GM12865 (cell line): Measurements from ENCODE around the gene C11orf91.
"Not testable (repeated sequence)": the region's sequence is repeated elsewhere in the genome, so short reads cannot be mapped to it uniquely, and the experiment has no call there.

ENCODE experiments used
- DNase-seq: peaks from one replicate; pipeline ENCODE4 v3.0.0; 2010; ENCODE audit warnings: low read depth
- H3K4me3 ChIP-seq: 2 replicates; pipeline ENCODE4 v1.5.1; 2011; ENCODE audit warnings: mild to moderate bottlenecking, low read depth, low read length, control low read depth
- TF ChIP-seq, protein P1 (sequence below): IDR thresholded peaks from 2 replicates; pipeline ENCODE4 v1.5.1; 2011; ENCODE audit warnings: low read length, control low read depth, low read depth, inconsistent platforms; ENCODE audit not compliant: insufficient read depth; ENCODE audit errors: missing control alignments

C11orf91 gene

DNA sequence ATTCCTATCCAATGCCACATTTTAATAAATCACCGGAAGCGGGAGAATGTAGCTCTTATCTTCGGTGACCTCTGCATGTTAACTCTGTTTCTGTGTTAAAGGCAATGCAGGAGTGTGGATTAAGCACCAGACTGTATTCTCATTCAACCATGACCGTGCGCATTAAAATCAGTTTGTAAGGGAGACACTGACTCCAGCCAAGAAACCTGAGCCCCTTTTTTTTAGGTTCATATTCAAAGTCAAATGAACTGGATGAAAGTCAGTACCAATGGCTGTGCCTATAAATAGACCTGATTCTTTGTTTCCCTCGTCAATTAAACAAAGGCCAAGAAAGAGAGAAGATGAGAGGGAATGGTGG lies 32.2 kb downstream of the C11orf91 start:
- DNase-seq = no peak
- no peak overlapping the region for H3K4me3 ChIP-seq
- TF ChIP-seq, protein P1, sequence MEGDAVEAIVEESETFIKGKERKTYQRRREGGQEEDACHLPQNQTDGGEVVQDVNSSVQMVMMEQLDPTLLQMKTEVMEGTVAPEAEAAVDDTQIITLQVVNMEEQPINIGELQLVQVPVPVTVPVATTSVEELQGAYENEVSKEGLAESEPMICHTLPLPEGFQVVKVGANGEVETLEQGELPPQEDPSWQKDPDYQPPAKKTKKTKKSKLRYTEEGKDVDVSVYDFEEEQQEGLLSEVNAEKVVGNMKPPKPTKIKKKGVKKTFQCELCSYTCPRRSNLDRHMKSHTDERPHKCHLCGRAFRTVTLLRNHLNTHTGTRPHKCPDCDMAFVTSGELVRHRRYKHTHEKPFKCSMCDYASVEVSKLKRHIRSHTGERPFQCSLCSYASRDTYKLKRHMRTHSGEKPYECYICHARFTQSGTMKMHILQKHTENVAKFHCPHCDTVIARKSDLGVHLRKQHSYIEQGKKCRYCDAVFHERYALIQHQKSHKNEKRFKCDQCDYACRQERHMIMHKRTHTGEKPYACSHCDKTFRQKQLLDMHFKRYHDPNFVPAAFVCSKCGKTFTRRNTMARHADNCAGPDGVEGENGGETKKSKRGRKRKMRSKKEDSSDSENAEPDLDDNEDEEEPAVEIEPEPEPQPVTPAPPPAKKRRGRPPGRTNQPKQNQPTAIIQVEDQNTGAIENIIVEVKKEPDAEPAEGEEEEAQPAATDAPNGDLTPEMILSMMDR = no peak

DNA sequence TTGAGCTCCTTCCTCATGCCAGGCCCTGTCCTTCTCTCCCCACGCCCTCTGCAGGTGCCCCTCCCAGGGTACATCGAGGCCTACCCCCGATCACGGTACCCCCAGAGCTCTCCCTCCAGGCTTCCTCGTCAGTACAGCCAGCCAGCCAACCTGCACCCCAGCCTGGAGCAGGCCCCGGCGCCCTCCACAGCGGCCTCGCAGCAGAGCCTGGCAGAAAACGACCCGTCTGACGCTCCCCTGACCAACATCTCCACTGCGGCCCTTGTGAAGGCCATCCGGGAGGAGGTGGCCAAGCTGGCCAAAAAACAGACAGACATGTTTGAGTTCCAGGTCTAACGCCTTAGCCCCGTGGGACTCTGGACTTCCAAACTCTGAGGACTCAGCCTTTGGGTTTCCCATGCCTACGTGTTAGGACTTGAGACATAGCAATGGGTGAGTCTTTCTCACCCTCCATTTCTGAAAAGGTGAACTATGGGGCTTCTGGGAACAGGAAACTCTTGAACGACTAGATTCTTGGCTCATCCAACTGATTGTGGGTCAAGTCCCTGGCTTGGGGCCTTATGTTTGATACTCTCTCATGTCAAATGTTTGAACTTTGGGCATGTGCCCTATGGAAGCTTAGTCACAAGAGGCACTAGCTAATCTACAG lies 32.7 kb downstream of the C11orf91 start:
- TF ChIP-seq, protein P1 = no peak
- no peak overlapping the region for H3K4me3 ChIP-seq
- DNase-seq = no peak

DNA sequence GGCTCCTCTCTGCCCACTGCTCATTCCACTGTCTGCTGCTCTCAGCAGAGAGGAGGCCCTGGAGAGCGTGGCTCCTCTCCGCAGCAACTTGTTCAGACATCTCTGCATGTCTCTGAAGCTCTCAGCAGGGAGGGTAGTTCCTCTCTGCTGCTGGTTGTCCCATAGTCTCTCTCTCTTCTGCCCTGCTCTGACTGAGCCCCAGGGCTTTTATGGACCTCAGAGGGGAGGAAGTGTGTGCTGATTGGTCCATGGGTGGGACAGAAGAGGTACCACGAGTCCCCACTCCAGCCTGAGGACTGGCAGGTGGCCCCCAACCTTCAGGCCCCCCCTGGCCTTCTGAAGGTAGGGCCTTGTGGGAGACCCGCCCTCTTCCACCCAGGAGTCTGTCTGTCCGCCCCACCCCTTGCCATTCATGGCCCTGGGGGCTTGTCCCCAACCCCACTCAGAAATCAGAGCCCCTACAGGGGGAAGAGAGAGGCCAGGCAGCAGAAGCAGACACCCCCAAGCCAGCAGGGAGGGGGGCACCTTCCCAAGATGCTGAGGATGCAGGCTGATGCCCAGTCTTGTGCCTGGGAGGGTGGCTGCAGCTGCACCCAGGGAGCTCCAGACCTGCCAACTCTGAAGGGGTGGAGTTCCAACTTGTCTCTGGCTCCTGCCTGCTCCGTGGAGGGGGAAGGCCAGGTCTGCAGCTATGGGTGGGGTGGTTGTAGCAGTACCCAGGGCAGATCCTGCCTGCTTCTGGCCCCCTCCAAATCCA lies 35.1 kb downstream of the C11orf91 start:
- no peak overlapping the region for H3K4me3 ChIP-seq
- TF ChIP-seq, protein P1 = no peak
- DNase-seq = no peak

DNA sequence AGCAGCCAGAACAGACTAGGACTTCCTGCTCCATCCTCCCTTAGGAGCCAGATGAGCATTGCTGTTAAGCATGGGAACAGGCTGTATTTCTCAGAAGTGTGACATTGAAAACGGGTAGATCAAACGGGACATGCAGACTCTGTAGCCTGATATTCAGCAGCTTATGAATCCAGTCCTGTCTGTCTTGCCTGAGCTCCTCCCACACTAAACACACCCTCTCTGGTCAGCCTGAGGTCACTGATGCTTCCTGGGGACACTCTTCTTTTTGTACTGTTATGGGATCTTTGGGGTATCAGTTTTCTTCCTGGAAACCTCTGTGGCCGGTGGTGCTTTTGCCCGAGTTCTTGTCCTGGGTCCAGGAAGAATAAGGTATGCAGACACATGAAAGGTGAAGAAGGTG lies 35.8 kb downstream of the C11orf91 start:
- no peak for DNase-seq
- H3K4me3 ChIP-seq = no peak overlapping the region
- TF ChIP-seq, protein P1 = no peak

DNA sequence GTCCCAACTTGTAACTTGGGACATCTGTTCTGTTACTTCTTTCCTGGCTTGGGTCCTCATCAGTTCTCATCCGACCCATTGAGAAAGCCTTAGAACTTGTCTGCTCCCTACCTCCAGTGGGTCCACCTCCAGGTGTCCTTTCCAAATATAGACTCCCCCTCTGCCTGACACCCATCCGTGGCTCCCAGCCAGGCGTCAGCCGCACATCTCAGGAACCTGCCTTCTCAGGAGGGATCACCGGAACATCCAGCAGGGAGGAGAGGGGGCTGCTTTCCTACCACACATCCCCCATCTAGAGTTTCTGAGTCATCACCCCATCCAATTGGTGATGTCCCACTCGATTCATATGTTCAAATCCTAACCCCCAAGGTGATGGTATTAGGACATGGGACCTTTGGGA lies 36.5 kb downstream of the C11orf91 start:
- no peak overlapping the region for H3K4me3 ChIP-seq
- no peak for DNase-seq
- TF ChIP-seq, protein P1 = no peak

DNA sequence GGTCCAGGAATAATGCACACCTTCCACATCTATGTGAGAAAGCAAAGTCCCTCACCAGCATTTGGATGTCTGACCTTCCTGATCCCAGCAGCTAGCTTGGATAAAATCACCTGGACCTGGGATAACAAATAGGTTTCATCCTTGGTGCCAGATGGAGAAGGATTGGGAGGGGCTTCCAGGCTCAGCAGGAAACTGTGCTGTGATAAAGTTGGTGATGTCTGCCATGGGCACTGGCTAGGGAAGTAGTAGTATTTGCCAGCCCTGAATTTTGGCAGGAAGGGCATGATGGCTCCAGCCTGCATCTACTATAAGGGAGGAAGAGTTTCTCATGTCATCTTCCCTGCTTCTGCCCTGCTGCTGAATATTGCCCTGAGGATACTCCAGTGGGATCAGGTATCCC lies 37.5 kb downstream of the C11orf91 start:
- DNase-seq = no peak
- TF ChIP-seq, protein P1 = no peak

DNA sequence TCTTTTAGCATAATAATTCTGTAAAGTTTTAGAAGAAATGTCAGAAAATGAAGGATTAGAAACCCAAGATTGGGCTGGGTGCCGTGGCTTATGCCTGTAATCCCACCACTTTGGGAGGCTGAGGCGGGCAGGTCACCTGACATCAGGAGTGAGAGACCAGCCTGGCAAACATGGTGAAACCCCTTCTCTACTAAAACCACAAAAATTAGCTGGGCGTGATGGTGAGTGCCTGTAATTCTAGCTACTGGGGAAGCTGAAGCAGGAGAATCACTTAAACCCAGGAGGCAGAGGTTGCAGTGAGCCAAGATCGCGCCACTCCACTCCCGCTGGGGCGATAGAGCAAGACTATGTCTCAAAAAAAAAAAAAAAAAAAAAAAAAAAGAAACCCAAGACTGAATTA lies 39.1 kb downstream of the C11orf91 start:
- DNase-seq, H3K4me3 ChIP-seq: not testable (repeated sequence)

More for the DNA sequence above, 37.5 kb downstream of the C11orf91 start:
- no peak overlapping the region for H3K4me3 ChIP-seq
